ENCODE results near the gene RBBP8NL.

RBBP8NL gene

GRCh38 chr20:62420846-62421715, 6.3 kb downstream of the RBBP8NL start:
- DNase-seq (ENCODE audit: low spot score), result no peak

GRCh38 chr20:62419759-62420158, 7.6 kb downstream of the RBBP8NL start:
- no peak for DNase-seq (ENCODE audit: low spot score)

GRCh38 chr20:62418709-62419487, 8.4 kb downstream of the RBBP8NL start:
- DNase-seq (ENCODE audit: low spot score), result no peak

GRCh38 chr20:62417981-62418708, 9.2 kb downstream of the RBBP8NL start:
- no peak for DNase-seq (ENCODE audit: low spot score)

GRCh38 chr20:62416651-62417637, 10.4 kb downstream of the RBBP8NL start:
- DNase-seq (ENCODE audit: low spot score), result no peak

GRCh38 chr20:62415354-62416111, 11.8 kb downstream of the RBBP8NL start:
- no peak for DNase-seq (ENCODE audit: low spot score)

- no peak for DNase-seq (ENCODE audit: low spot score)
Observed at GRCh38 chr20:62413896-62414481, 13.3 kb downstream of the RBBP8NL start.

GRCh38 chr20:62413025-62413570, 14.2 kb downstream of the RBBP8NL start:
- no peak for DNase-seq (ENCODE audit: low spot score)

- no peak for DNase-seq (ENCODE audit: low spot score)
Observed at GRCh38 chr20:62412194-62413024, 14.9 kb downstream of the RBBP8NL start.

- DNase-seq (ENCODE audit: low spot score), result no peak
Observed at GRCh38 chr20:62411479-62412193, 15.7 kb downstream of the RBBP8NL start.

- no peak for DNase-seq (ENCODE audit: low spot score)
Observed at GRCh38 chr20:62410746-62411478, 16.4 kb downstream of the RBBP8NL start.

GRCh38 chr20:62409931-62410745, 17.2 kb downstream of the RBBP8NL start:
- DNase-seq (ENCODE audit: low spot score), result no peak

- no peak for DNase-seq (ENCODE audit: low spot score)
Observed at GRCh38 chr20:62409086-62409853, 18.1 kb downstream of the RBBP8NL start.

- no peak for DNase-seq (ENCODE audit: low spot score)
Observed at GRCh38 chr20:62408640-62409039, 18.7 kb downstream of the RBBP8NL start.

- DNase-seq (ENCODE audit: low spot score), result no peak
Observed at GRCh38 chr20:62408055-62408454, 19.3 kb downstream of the RBBP8NL start.
